K562 (cell line): Measurements from ENCODE around the gene TMTC4. TPM values are rescaled to one million over a fixed set of nuclear protein-coding genes. Genes with fewer than 3 reads are reported as not detected.

Experiments used
- ATAC-seq: fragments of 200-7000 bp; cut with Tn5 transposase; 3 replicates; pipeline ENCODE4 v1.9.1; 2020; ENCODE audit warnings: moderate library complexity
- BruUV-seq: library from RNA; stranded (reverse); fragments of 400-500 nt; replicated peaks from 2 replicates; lab custom pipeline; 2021; lab: Mats Ljungman, UMichigan
- CTCF ChIA-PET: fragments of 300-600 bp; formaldehyde crosslinking; extraction: SDS; loops from one replicate; lab custom pipeline; 2021; ENCODE audit warnings: low intra/inter-chr PET ratio; lab: Yijun Ruan, JAX
- POLR2A ChIA-PET: fragments of 300-600, 350-650 bp; sonication (Branson Sonifier 250); formaldehyde crosslinking; extraction: SDS; loops from one replicate; lab custom pipeline; 2021; ENCODE audit warnings: antibody characterized with exemption, inconsistent platforms; lab: Yijun Ruan, JAX
- DNase-seq, 4 experiments: peaks; one replicate each; pipeline versions ENCODE4 v3.0.0 to v3.0.0-alpha.2; 2011 to 2018; ENCODE audit warnings: low spot score in 3 of 4, mixed read lengths in 3 of 4; ENCODE audit errors: extremely low read depth in 1 of 4
- FAIRE-seq: peaks from 2 replicates; lab custom pipeline; 2011; peaks lifted over from hg19 to GRCh38; lab: Jason Lieb, UNC
- H2AFZ ChIP-seq: 2 replicates; pipeline ENCODE4 v1.6.0; 2011; ENCODE audit warnings: low read depth, low read length, control low read depth, inconsistent platforms
- H3K27ac ChIP-seq: fragments of 200-600 bp; 3 replicates; pipeline ENCODE4 v1.8.0; 2011; ENCODE audit warnings: low read depth, mild to moderate bottlenecking, control low read depth, inconsistent platforms, low read length, moderate library complexity, mixed read lengths; ENCODE audit errors: extremely low read depth
- H3K27me3 ChIP-seq, 2 experiments: fragments of 300-600 bp in 1 of 2; 2 replicates in 1 of 2; 3 replicates in 1 of 2; pipeline versions ENCODE4 v1.6.0 to v1.8.0; 2011; ENCODE audit warnings: inconsistent platforms in 2 of 2, low read length in 2 of 2, mild to moderate bottlenecking in 1 of 2, mixed read lengths in 1 of 2, moderate library complexity in 1 of 2; ENCODE audit not compliant: control insufficient read depth in 2 of 2, insufficient read depth in 2 of 2
- H3K36me3 ChIP-seq: fragments of 300-600 bp; 3 replicates; pipeline ENCODE4 v1.8.0; 2011; ENCODE audit warnings: mild to moderate bottlenecking, low read length, inconsistent platforms; ENCODE audit not compliant: control insufficient read depth, insufficient read depth
- H3K4me1 ChIP-seq, 2 experiments: fragments of 200-600 bp in 1 of 2; replicated peaks in 1 of 2; 2 replicates in 1 of 2; 3 replicates in 1 of 2; pipeline versions ENCODE4 v1.5.1 to v1.8.0; 2011; ENCODE audit warnings: inconsistent platforms in 2 of 2, low read length in 2 of 2, mild to moderate bottlenecking in 1 of 2, mixed read lengths in 1 of 2, moderate library complexity in 1 of 2; ENCODE audit not compliant: control insufficient read depth in 2 of 2, insufficient read depth in 2 of 2
- H3K4me2 ChIP-seq: 2 replicates; pipeline ENCODE4 v1.6.1; 2011; ENCODE audit warnings: low read length, control low read depth, inconsistent platforms, mixed read lengths; ENCODE audit not compliant: insufficient read depth
- H3K4me3 ChIP-seq: fragments of 200-600 bp; sonication (generic), shearing (Covaris generic); 2 replicates; pipeline ENCODE4 v1.5.1; 2016; ENCODE audit warnings: control low read depth, inconsistent platforms
- H3K79me2 ChIP-seq: fragments of 200-600 bp; 3 replicates; pipeline ENCODE4 v1.8.0; 2011; ENCODE audit warnings: low read length, inconsistent platforms; ENCODE audit not compliant: control insufficient read depth, insufficient read depth
- H3K9ac ChIP-seq, 2 experiments: 2 replicates each; pipeline versions ENCODE4 v1.6.0 to v1.6.1; 2011; ENCODE audit warnings: low read depth in 2 of 2, low read length in 2 of 2, control low read depth in 1 of 2, inconsistent platforms in 1 of 2, mild to moderate bottlenecking in 1 of 2, mixed read lengths in 1 of 2; ENCODE audit not compliant: insufficient read depth in 1 of 2
- H3K9me1 ChIP-seq: one replicate; pipeline ENCODE4 v1.6.0; 2011; ENCODE audit warnings: inconsistent platforms, mild to moderate bottlenecking, low read length, moderate library complexity; ENCODE audit not compliant: control insufficient read depth, insufficient read depth
- H3K9me3 ChIP-seq: replicated peaks from 2 replicates; pipeline ENCODE4 v1.5.1; 2011; ENCODE audit warnings: low read depth, low read length, inconsistent platforms; ENCODE audit not compliant: control insufficient read depth, insufficient read depth
- H4K20me1 ChIP-seq: replicated peaks from 2 replicates; pipeline ENCODE4 v1.6.1; 2011; ENCODE audit warnings: low read length, inconsistent platforms, mixed read lengths; ENCODE audit not compliant: control insufficient read depth, insufficient read depth
- AFF1 ChIP-seq, 2 experiments: fragments of 450-650 bp; IDR thresholded peaks; 2 replicates each; pipeline ENCODE4 v1.6.1; 2018; ENCODE audit warnings: mild to moderate bottlenecking in 2 of 2, low read depth in 1 of 2; ENCODE audit not compliant: partially characterized antibody in 2 of 2
- DEAF1 ChIP-seq: fragments of 450-650 bp; formaldehyde crosslinking; IDR thresholded peaks from 2 replicates; pipeline ENCODE4 v1.4.0; 2020; ENCODE audit warnings: mild to moderate bottlenecking, moderate library complexity
- E2F4 ChIP-seq: sonication (generic); formaldehyde crosslinking; IDR thresholded peaks from 2 replicates; pipeline ENCODE4 v1.8.0; 2022; ENCODE audit warnings: mild to moderate bottlenecking, low read depth, missing genetic modification reagents
- ELF4 ChIP-seq: fragments of 450-650 bp; formaldehyde crosslinking; IDR thresholded peaks from 2 replicates; pipeline ENCODE4 v1.4.0; 2022; ENCODE audit warnings: missing genetic modification characterization
- FOXP1 ChIP-seq: sonication (generic); formaldehyde crosslinking; IDR thresholded peaks from 2 replicates; pipeline ENCODE4 v1.8.0; 2022; ENCODE audit warnings: mild to moderate bottlenecking, missing genetic modification reagents
- GABPB1 ChIP-seq: sonication (generic); formaldehyde crosslinking; IDR thresholded peaks from 2 replicates; pipeline ENCODE4 v1.8.0; 2022; ENCODE audit warnings: mild to moderate bottlenecking, missing genetic modification reagents
- HMBOX1 ChIP-seq: sonication (generic); IDR thresholded peaks from 2 replicates; pipeline ENCODE4 v1.6.1; 2016
- L3MBTL2 ChIP-seq: fragments of 450-650 bp; IDR thresholded peaks from 2 replicates; pipeline ENCODE4 v1.6.1; 2016; ENCODE audit warnings: mild to moderate bottlenecking, moderate library complexity
- RBM17 ChIP-seq: fragments of 200-400 bp; formaldehyde crosslinking; IDR thresholded peaks from 2 replicates; pipeline ENCODE4 v1.6.1; 2017; ENCODE audit warnings: low read depth, mild to moderate bottlenecking, low read length, borderline replicate concordance
- SMAD1 ChIP-seq: fragments of 150-350 bp; IDR thresholded peaks from 2 replicates; pipeline ENCODE4 v1.6.1; 2014; ENCODE audit warnings: low read length, low read depth; ENCODE audit not compliant: partially characterized antibody
- TEAD2 ChIP-seq: fragments of 450-650 bp; IDR thresholded peaks from 2 replicates; pipeline ENCODE4 v1.6.1; 2016; ENCODE audit warnings: missing genetic modification characterization, control low read depth, missing compliant biosample characterization
- ZNF134 ChIP-seq: fragments of 250-450 bp; sonication (Bioruptor Pico); conservative IDR thresholded peaks from 2 replicates; pipeline ENCODE4 v1.4.0; 2020
- ZNF431 ChIP-seq: sonication (generic); formaldehyde crosslinking; IDR thresholded peaks from 2 replicates; pipeline ENCODE4 v1.8.0; 2022; ENCODE audit warnings: mild to moderate bottlenecking, missing genetic modification reagents
- WGBS: fragments of 100-300 bp; shearing (Covaris generic); methylation state at CpG from one replicate; pipeline ENCODE4 v1.1.6; 2016; ENCODE audit warnings: low coverage, mixed read lengths; ENCODE audit not compliant: insufficient coverage; ENCODE audit errors: missing lambda C conversion rate; 5-methylcytosine and 5-hydroxymethylcytosine counted together
- in situ Hi-C: fragments of 300-500 bp; cut with MboI; formaldehyde crosslinking; loops from 4 replicates; pipeline ENCODE4 v1.15.0; 2018; ENCODE audit warnings: inconsistent platforms, mixed read lengths
- intact Hi-C: fragments of 100-400 bp; cut with micrococcal nuclease; formaldehyde crosslinking; loops from 2 replicates; pipeline ENCODE4 v1.14.2; 2022
- polyA plus RNA-seq, 8 experiments: library from polyadenylated mRNA; depleted of rRNA in 4 of 8; stranded (reverse) in 5 of 8; unstranded in 3 of 8; fragments of >200 nt; fragmentation: Nextera tagmentation in 2 of 8; fragmentation: Illumina TruSeq in 1 of 8; extraction: Ambion mirVana in 2 of 8; extraction: Trizol in 1 of 8; gene quantifications; 2 replicates each; pipeline versions ENCODE4 v1.2.1 to v1.2.3, GENCODE V29; 2011 to 2014; ENCODE audit warnings: inconsistent platforms in 1 of 8, missing spikeins in 1 of 8
- total RNA-seq, 7 experiments: library from RNA; depleted of rRNA in 6 of 7; stranded (reverse); fragments of >200 nt in 6 of 7; fragmentation: Illumina TruSeq in 2 of 7; extraction: Trizol in 2 of 7; gene quantifications; 2 replicates each; pipeline versions ENCODE4 v1.2.1 to v1.2.3, GENCODE V29; 2011 to 2021; ENCODE audit warnings: low replicate concordance in 1 of 7

The TMTC4 gene
- total and polyA plus RNA-seq, 9 of the 15 experiments (the other 6 are each of a cell fraction or from before 2014, with no cell fraction given), result 3.5 to 16.7 (median 11.8) TPM

- TF ChIP-seq DEAF1 (CRISPR knock-in tag), result no peak
- TF ChIP-seq E2F4 (CRISPR knock-in tag), result no peak
- no peak for TF ChIP-seq SMAD1
- no peak for TF ChIP-seq TEAD2 (tag)
- no peak for TF ChIP-seq FOXP1 (CRISPR knock-in tag)
- TF ChIP-seq GABPB1 (CRISPR knock-in tag), result no peak
These were observed 112.9 kb downstream of the TMTC4 start (continued) for GRCh38 chr13:100561599-100562204.

GRCh38 chr13:100561158-100561499 is 113.5 kb downstream of the TMTC4 start:
- no peak overlapping the region for H3K9ac ChIP-seq
- in situ Hi-C loops, result loop anchor here (25.0 kb wide), 1 partner anchor 551 kb away; no protein-coding TSS in a partner anchor
- ChIA-PET POLR2A (no interaction called here), CTCF (no interaction called here)
- TF ChIP-seq AFF1 (IDR thresholded peaks at IDR 0.05; ENCODE audit: low read depth in 1 of 2, partially characterized antibody in 2 of 2) (no peak), HMBOX1 (no peak), ELF4 (CRISPR knock-in tag) (no peak), ZNF134 (CRISPR knock-in tag) (no peak), ZNF431 (no peak), L3MBTL2 (no peak), RBM17 (no peak)
- no peaks in the 10 kb centered on the region; the same call in 1 of the 2 replicates for H3K9me3 ChIP-seq
- intact Hi-C loops, result no loop called here
- H3K36me3 ChIP-seq, result no peaks in the 10 kb centered on the region
- H3K27me3 ChIP-seq, result peaks cover 3 to 34% of the 10 kb centered on the region in 2 experiments; a peak in 3 of 5 replicates
- no peaks in the 10 kb centered on the region for H3K79me2 ChIP-seq
- H4K20me1 ChIP-seq, result no peaks in the 10 kb centered on the region
- 0% methylated on average over 1 of the region's 2 CpGs for WGBS
- BruUV-seq, result no TSS peak
- DNase-seq (no peak), FAIRE-seq (no peak), ATAC-seq (no peak)
- no peak overlapping the region for H3K4me2 ChIP-seq
- no peak overlapping the region for H3K27ac ChIP-seq
- H3K9me1 ChIP-seq, result no peaks in the 10 kb centered on the region
- no peak overlapping the region for H3K4me3 ChIP-seq
- no peaks in the 10 kb centered on the region for H3K4me1 ChIP-seq
- no peak overlapping the region for H2AFZ ChIP-seq
